IMR-90 (cell line): ENCODE results near the gene RBFOX2. TPM values are rescaled to one million over a fixed set of nuclear protein-coding genes. Genes with fewer than 3 reads are reported as not detected.

Experiments
- ATAC-seq: fragments of 200-7000 bp; cut with Tn5 transposase; 2 replicates; pipeline ENCODE4 v1.9.1; 2020; ENCODE audit warnings: low read depth, mild to moderate bottlenecking, moderate library complexity
- BruUV-seq: library from RNA; stranded (reverse); fragments of 400-500 nt; replicated peaks from 2 replicates; lab custom pipeline; 2021; lab: Mats Ljungman, UMichigan
- CTCF ChIA-PET: fragments of 300-600 bp; formaldehyde crosslinking; extraction: SDS; loops from one replicate; lab custom pipeline; 2021; ENCODE audit warnings: antibody characterized with exemption; lab: Yijun Ruan, JAX
- POLR2A ChIA-PET: fragments of 300-600 bp; sonication (Branson Sonifier 250); formaldehyde crosslinking; loops from one replicate; lab custom pipeline; 2022; ENCODE audit warnings: antibody characterized with exemption; ENCODE audit not compliant: unreplicated experiment; lab: Charles Lee
- DNase-seq: peaks from one replicate; pipeline ENCODE4 v3.0.0; 2013
- H2AFZ ChIP-seq: replicated peaks from 2 replicates; pipeline ENCODE3; 2013; ENCODE audit warnings: low read length, mild to moderate bottlenecking; ENCODE audit not compliant: poor library complexity
- H2AK5ac ChIP-seq: 2 replicates; pipeline ENCODE4 v1.6.1; 2013; ENCODE audit warnings: low read depth, low read length, inconsistent platforms
- H2AK9ac ChIP-seq: replicated peaks from 2 replicates; pipeline ENCODE3; 2013; ENCODE audit warnings: mild to moderate bottlenecking, low read depth, low read length, moderate library complexity; ENCODE audit not compliant: poor library complexity
- H2BK120ac ChIP-seq: 2 replicates; pipeline ENCODE4 v1.6.1; 2013; ENCODE audit warnings: low read depth, low read length, inconsistent platforms
- H2BK15ac ChIP-seq: 3 replicates; pipeline ENCODE4 v1.6.1; 2013; ENCODE audit warnings: low read depth, low read length, inconsistent platforms
- H2BK20ac ChIP-seq: 2 replicates; pipeline ENCODE4 v1.6.1; 2013; ENCODE audit warnings: low read depth, mild to moderate bottlenecking, inconsistent platforms, low read length, moderate library complexity
- H2BK5ac ChIP-seq: 2 replicates; pipeline ENCODE4 v1.6.1; 2013; ENCODE audit warnings: mild to moderate bottlenecking, low read depth, low read length, inconsistent platforms; ENCODE audit not compliant: poor library complexity, severe bottlenecking
- H3K14ac ChIP-seq: replicated peaks from 2 replicates; pipeline ENCODE4 v1.6.1; 2013; ENCODE audit warnings: low read depth, low read length, inconsistent platforms
- H3K18ac ChIP-seq: 2 replicates; pipeline ENCODE4 v1.6.1; 2013; ENCODE audit warnings: low read depth, low read length, control low read depth
- H3K23ac ChIP-seq: 2 replicates; pipeline ENCODE4 v1.6.1; 2013; ENCODE audit warnings: low read depth, low read length, inconsistent platforms
- H3K27ac ChIP-seq: 2 replicates; pipeline ENCODE4 v1.5.1; 2013; ENCODE audit warnings: mild to moderate bottlenecking, control low read depth, low read length; ENCODE audit not compliant: insufficient read depth
- H3K27me3 ChIP-seq: 2 replicates; pipeline ENCODE4 v1.6.1; 2013; ENCODE audit warnings: low read length; ENCODE audit not compliant: control insufficient read depth, insufficient read depth
- H3K36me3 ChIP-seq: 2 replicates; pipeline ENCODE4 v1.6.1; 2013; ENCODE audit warnings: low read length, mixed read lengths; ENCODE audit not compliant: control insufficient read depth, insufficient read depth
- H3K4ac ChIP-seq: 2 replicates; pipeline ENCODE4 v1.6.1; 2013; ENCODE audit warnings: low read depth, low read length, inconsistent platforms
- H3K4me1 ChIP-seq: 2 replicates; pipeline ENCODE4 v1.6.1; 2013; ENCODE audit warnings: low read length, mixed read lengths; ENCODE audit not compliant: control insufficient read depth, insufficient read depth
- H3K4me2 ChIP-seq: 2 replicates; pipeline ENCODE4 v1.6.1; 2013; ENCODE audit warnings: low read depth, mild to moderate bottlenecking, control low read depth, low read length, moderate library complexity
- H3K4me3 ChIP-seq: 2 replicates; pipeline ENCODE4 v1.5.1; 2013; ENCODE audit warnings: low read depth, mild to moderate bottlenecking, control low read depth, low read length, moderate library complexity; ENCODE audit not compliant: insufficient read depth
- H3K56ac ChIP-seq: 2 replicates; pipeline ENCODE4 v1.6.1; 2013; ENCODE audit warnings: low read length, inconsistent platforms; ENCODE audit not compliant: insufficient read depth; ENCODE audit errors: extremely low read depth
- H3K79me1 ChIP-seq, 2 experiments: 2 replicates each; pipeline ENCODE4 v1.6.1; 2013; ENCODE audit warnings: low read length in 2 of 2, inconsistent platforms in 1 of 2, low read depth in 1 of 2
- H3K9ac ChIP-seq: 2 replicates; pipeline ENCODE4 v1.6.1; 2013; ENCODE audit warnings: low read depth, low read length, control low read depth
- H3K9me1 ChIP-seq: 2 replicates; pipeline ENCODE4 v1.6.1; 2013; ENCODE audit warnings: low read length, inconsistent platforms; ENCODE audit not compliant: insufficient read depth
- H3K9me3 ChIP-seq: 2 replicates; pipeline ENCODE4 v1.6.1; 2013; ENCODE audit warnings: low read length; ENCODE audit not compliant: control insufficient read depth, insufficient read depth
- H4K20me1 ChIP-seq: 2 replicates; pipeline ENCODE4 v1.6.1; 2013; ENCODE audit warnings: low read length, inconsistent platforms; ENCODE audit not compliant: insufficient read depth
- H4K5ac ChIP-seq: 2 replicates; pipeline ENCODE4 v1.6.1; 2013; ENCODE audit warnings: mild to moderate bottlenecking, low read depth, low read length, control low read depth
- H4K8ac ChIP-seq, 2 experiments: 2 replicates each; pipeline ENCODE4 v1.6.1; 2013; ENCODE audit warnings: low read depth in 2 of 2, low read length in 2 of 2, control low read depth in 1 of 2, inconsistent platforms in 1 of 2
- H4K91ac ChIP-seq: 2 replicates; pipeline ENCODE4 v1.6.1; 2013; ENCODE audit warnings: low read depth, low read length, inconsistent platforms; ENCODE audit not compliant: insufficient read depth
- CHD1 ChIP-seq: IDR thresholded peaks from 2 replicates; pipeline ENCODE4 v1.6.1; 2012; ENCODE audit warnings: low read depth, low read length, improper control_type of control experiment
- MAZ ChIP-seq: IDR thresholded peaks from 2 replicates; pipeline ENCODE4 v1.6.1; 2012; ENCODE audit warnings: low read depth, mild to moderate bottlenecking, low read length, improper control_type of control experiment, moderate library complexity, borderline replicate concordance
- MXI1 ChIP-seq: IDR thresholded peaks from 2 replicates; pipeline ENCODE4 v1.6.1; 2012; ENCODE audit warnings: low read depth, mild to moderate bottlenecking, low read length, moderate library complexity, borderline replicate concordance
- SMC3 ChIP-seq: fragments of 150-350 bp; IDR thresholded peaks from 2 replicates; pipeline ENCODE4 v1.6.1; 2016; ENCODE audit warnings: low read depth, mild to moderate bottlenecking, antibody characterized with exemption, low read length, moderate library complexity
- WGBS, 2 experiments: methylation state at CpG; one replicate each; pipeline versions ENCODE4 v1.1.5 to v1.1.7; 2013; ENCODE audit warnings: missing lambda C conversion rate in 2 of 2; ENCODE audit not compliant: insufficient read length in 1 of 2; ENCODE audit errors: extremely low coverage in 2 of 2; 5-methylcytosine and 5-hydroxymethylcytosine counted together
- dilution Hi-C: fragments of 300-500 bp; cut with HindIII; formaldehyde crosslinking; loops from one replicate; pipeline ENCODE4 v1.14.3; 2018; ENCODE audit warnings: low sequenced_read_pairs; ENCODE audit not compliant: unreplicated experiment
- in situ Hi-C: fragments of 300-500 bp; cut with MboI; formaldehyde crosslinking; loops from 3 replicates; pipeline ENCODE4 v1.14.3; 2019; ENCODE audit warnings: low sequenced_read_pairs, inconsistent platforms, mixed read lengths
- intact Hi-C: fragments of 100-400 bp; cut with micrococcal nuclease; formaldehyde crosslinking; loops from 2 replicates; pipeline ENCODE4 v1.10.0; 2022
- polyA plus RNA-seq, 3 experiments: library from polyadenylated mRNA; depleted of rRNA; stranded (reverse); fragments of >200 nt; gene quantifications; 2 replicates each; pipeline ENCODE4 v1.2.3, GENCODE V29; 2012; ENCODE audit warnings: low replicate concordance in 1 of 3
- total RNA-seq: library from RNA; depleted of rRNA; stranded (reverse); fragments of >200 nt; gene quantifications from 2 replicates; pipeline ENCODE4 v1.2.3, GENCODE V29; 2012

The RBFOX2 gene
- total and polyA plus RNA-seq, 2 of the 4 experiments (the other 2 are of a cell fraction), result 146 to 178 TPM

DNA sequence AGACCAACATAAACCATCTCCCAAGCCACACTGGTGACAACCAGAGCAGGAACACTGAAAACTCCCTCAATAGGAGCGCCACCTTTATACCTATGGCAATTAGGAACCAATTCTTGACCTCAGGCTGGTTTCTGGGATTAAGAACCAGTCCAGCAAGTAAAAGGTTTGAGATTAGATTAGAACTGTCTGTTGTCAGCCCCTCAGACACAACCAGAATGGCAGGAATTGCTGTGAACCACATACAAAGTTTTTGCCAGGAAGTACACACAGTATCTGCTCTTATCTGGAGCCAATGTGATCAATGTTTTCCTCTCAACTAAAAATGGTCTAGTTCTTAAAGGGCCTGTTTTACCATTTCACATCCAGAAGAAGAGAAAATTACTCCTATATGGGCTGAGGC, 55.2 kb downstream of the RBFOX2 start:
- Histone ChIP-seq H2BK20ac (peak overlapping the region; percentile 40), H3K4me3 (no peak overlapping the region), H3K27me3 (no peaks in the 10 kb centered on the region), H3K23ac (peak overlapping the region; percentile 55), H2BK15ac (peak overlapping the region; percentile 86), H3K56ac (no peak overlapping the region), H3K18ac (peak overlapping the region; percentile 11), H4K8ac (peak overlapping the region; percentile 49 to 54), H3K14ac (peak overlapping the region; percentile 23), H4K91ac (peak overlapping the region; percentile 64), H3K9me1 (peaks cover 29% of the 10 kb centered on the region), H2AFZ (no peak overlapping the region), H4K20me1 (peaks cover 23% of the 10 kb centered on the region), H3K9ac (no peak overlapping the region), H2AK9ac (no peak overlapping the region), H4K5ac (peak overlapping the region; percentile 45), H3K36me3 (no peaks in the 10 kb centered on the region), H3K4ac (peak overlapping the region; percentile 51), H3K4me1 (peaks cover 38% of the 10 kb centered on the region), H2AK5ac (peak overlapping the region; percentile 41; the same call in 1 of the 2 replicates), H2BK5ac (peak overlapping the region; percentile 84), H3K4me2 (peak overlapping the region; percentile 15; the same call in 1 of the 2 replicates), H2BK120ac (peak overlapping the region; percentile 70), H3K9me3 (no peaks in the 10 kb centered on the region), H3K79me1 (peaks cover 47 to 77% of the 10 kb centered on the region in 2 experiments), H3K27ac (peak overlapping the region; percentile 65)
- DNase-seq (no peak), ATAC-seq (no peak)
- dilution Hi-C loops (no loop called here), intact Hi-C loops (no loop called here), in situ Hi-C loops (no loop called here)
- no TSS peak for BruUV-seq
- ChIA-PET POLR2A (no interaction called here), CTCF (interaction anchor here (1.0 kb wide), 1 partner anchor 92 kb away, joined by 4 read pairs; no protein-coding TSS in a partner anchor)
- no CpG with 5 or more reads among the region's 1 CpG for WGBS, 2 experiments
- TF ChIP-seq MXI1 (no peak), CHD1 (no peak), SMC3 (no peak), MAZ (no peak)
